ENCODE data around the gene SLC9A3.

DNA sequence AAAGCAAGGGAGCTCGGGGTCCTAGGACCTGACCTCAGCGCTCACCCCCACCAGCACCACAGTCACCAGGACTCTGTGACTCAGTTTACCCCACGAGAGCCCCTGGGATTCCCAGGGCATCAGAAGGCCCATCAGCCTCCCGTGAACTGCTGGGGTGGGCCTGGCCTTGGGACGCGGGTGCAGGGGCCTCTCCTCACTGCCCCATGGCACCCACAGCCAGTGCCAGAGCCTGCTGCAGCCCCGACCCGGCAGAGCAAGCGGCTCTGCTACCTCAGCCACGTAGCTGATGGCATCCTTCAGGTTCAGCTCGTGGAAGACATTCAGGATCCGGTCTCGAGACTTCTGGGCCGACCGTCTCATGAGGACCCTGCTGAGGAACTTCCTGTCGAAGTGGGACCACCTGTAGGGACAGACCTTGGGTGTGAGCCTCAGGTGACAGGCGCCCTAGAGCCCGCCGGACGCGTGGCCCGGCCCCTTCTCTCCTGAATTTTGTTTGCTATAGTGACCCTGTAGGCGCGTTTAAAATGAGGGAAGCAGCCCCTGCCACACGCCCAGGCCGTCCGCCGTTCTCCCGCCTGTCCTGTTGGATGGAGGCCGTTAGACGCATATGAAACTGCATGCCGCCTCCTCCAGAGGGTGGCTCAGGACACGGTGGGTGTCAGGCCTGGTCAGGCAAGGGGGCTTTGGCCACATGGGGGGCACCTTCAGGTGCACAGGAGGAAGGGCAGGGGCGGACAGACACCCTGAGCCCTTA lies 44.5 kb downstream of the SLC9A3 start:
- TF ChIP-seq POLR2AphosphoS5 (IDR thresholded peaks at IDR 0.05; ENCODE audit: low read depth, low read length) (no peak), TAF1 (IDR thresholded peaks at IDR 0.05; ENCODE audit: low read depth, low read length) (no peak)
